Measurements from ENCODE around the gene HSP90AA1. TPM values are rescaled to one million over a fixed set of nuclear protein-coding genes. Genes with fewer than 3 reads are reported as not detected.

Gene HSP90AA1
- total and polyA plus RNA-seq, 11 donors = 351 to 956 (median 427) TPM

- ATAC-seq = no peak
- 80 to 86% (median 84%) methylated on average over 5 of the region's 5 CpGs for WGBS, 4 donors
- no peaks in the 10 kb centered on the region for H3K9me3 ChIP-seq
- H3K36me3 ChIP-seq = no peaks in the 10 kb centered on the region
- TF ChIP-seq POLR2A (IDR thresholded peaks at IDR 0.05) (no peak), CTCF (IDR thresholded peaks at IDR 0.05) (no peak)
- intact Hi-C loops (cut with DNase I) = loop anchor here in 1 of 10 donors (2.0 kb wide), 1 partner anchor 76 kb away; no protein-coding TSS in a partner anchor
- H3K27ac ChIP-seq = no peak overlapping the region
- no peak for DNase-seq
- H3K4me1 ChIP-seq = no peaks in the 10 kb centered on the region
- no peak overlapping the region for H3K4me3 ChIP-seq
- H3K27me3 ChIP-seq = no peaks in the 10 kb centered on the region
These were observed 40.1 kb upstream of the HSP90AA1 start for GRCh38 chr14:102126807-102127455.

GRCh38 chr14:102125546-102125945 lies 38.7 kb upstream of the HSP90AA1 start:
- intact Hi-C loops (cut with DNase I) = no loop called here
- ATAC-seq = no peak
- H3K27ac ChIP-seq = no peak overlapping the region
- no peak for DNase-seq
- WGBS, 4 donors = 85 to 92% (median 89%) methylated on average over 5 of the region's 5 CpGs
- H3K9me3 ChIP-seq = no peaks in the 10 kb centered on the region
- TF ChIP-seq POLR2A (IDR thresholded peaks at IDR 0.05) (no peak), CTCF (IDR thresholded peaks at IDR 0.05) (no peak)
- no peak overlapping the region for H3K4me3 ChIP-seq
- H3K4me1 ChIP-seq = no peaks in the 10 kb centered on the region
- H3K27me3 ChIP-seq = no peaks in the 10 kb centered on the region
- no peaks in the 10 kb centered on the region for H3K36me3 ChIP-seq

GRCh38 chr14:102124419-102124818 lies 37.6 kb upstream of the HSP90AA1 start:
- Histone ChIP-seq H3K27ac (no peak overlapping the region), H3K36me3 (no peaks in the 10 kb centered on the region), H3K27me3 (no peaks in the 10 kb centered on the region), H3K4me3 (no peak overlapping the region), H3K4me1 (no peaks in the 10 kb centered on the region), H3K9me3 (no peaks in the 10 kb centered on the region)
- TF ChIP-seq POLR2A (IDR thresholded peaks at IDR 0.05) (no peak), CTCF (IDR thresholded peaks at IDR 0.05) (no peak)
- intact Hi-C loops (cut with DNase I) = no loop called here
- DNase-seq (no peak), ATAC-seq (no peak)

- H3K27me3 ChIP-seq = no peaks in the 10 kb centered on the region
- no peaks in the 10 kb centered on the region for H3K36me3 ChIP-seq
- no peaks in the 10 kb centered on the region for H3K4me1 ChIP-seq
- ATAC-seq (no peak), DNase-seq (no peak)
- H3K4me3 ChIP-seq = no peak overlapping the region
- H3K9me3 ChIP-seq = peaks cover 0 to 3% (median 0%) of the 10 kb centered on the region in 12 donors
- intact Hi-C loops (cut with DNase I) = no loop called here
- whole genome bisulfite sequencing, 4 donors = 72 to 87% (median 86%) methylated on average over 1 of the region's 1 CpG
- no peak overlapping the region for H3K27ac ChIP-seq
- TF ChIP-seq CTCF (IDR thresholded peaks at IDR 0.05) (no peak), POLR2A (IDR thresholded peaks at IDR 0.05) (no peak)
These were observed 34.7 kb upstream of the HSP90AA1 start for GRCh38 chr14:102121567-102121966.

All from heart left ventricle (tissue), 16 donors.